Neutrophil (primary cell): ENCODE results near the gene INVS.

Experiments used
- H3K27ac ChIP-seq: fragments of 200-600 bp; sonication (generic); 2 replicates; pipeline ENCODE4 v1.5.1; 2016; ENCODE audit warnings: mild to moderate bottlenecking, moderate library complexity
- H3K27me3 ChIP-seq: fragments of 200-600 bp; sonication (generic); 2 replicates; pipeline ENCODE4 v1.6.0; 2016; ENCODE audit warnings: mild to moderate bottlenecking
- H3K36me3 ChIP-seq: fragments of 200-600 bp; sonication (generic); 2 replicates; pipeline ENCODE4 v1.5.1; 2017
- H3K4me1 ChIP-seq, 2 experiments: fragments of 200-600 bp in 1 of 2; sonication (generic) in 1 of 2; 1 replicate in 1 of 2; 2 replicates in 1 of 2; pipeline versions ENCODE4 v1.5.1 to v1.6.1; 2013 to 2016; ENCODE audit warnings: low read depth in 1 of 2, low read length in 1 of 2, mild to moderate bottlenecking in 1 of 2, moderate library complexity in 1 of 2; ENCODE audit not compliant: control insufficient read depth in 1 of 2, insufficient read depth in 1 of 2
- H3K4me3 ChIP-seq, 2 experiments: fragments of 200-600 bp in 1 of 2; sonication (generic) in 1 of 2; 1 replicate in 1 of 2; 2 replicates in 1 of 2; pipeline ENCODE4 v1.5.1; 2013 to 2016; ENCODE audit warnings: low read depth in 1 of 2, low read length in 1 of 2, mild to moderate bottlenecking in 1 of 2, moderate library complexity in 1 of 2
- H3K9me3 ChIP-seq: fragments of 200-600 bp; sonication (generic); 2 replicates; pipeline ENCODE4 v1.5.1; 2016
- CTCF ChIP-seq: fragments of 200-600 bp; sonication (generic); IDR thresholded peaks from 2 replicates; pipeline ENCODE4 v1.5.1; 2016; ENCODE audit warnings: antibody characterized with exemption

Gene INVS

GRCh38 chr9:100303747-100304146 is 204.7 kb downstream of the INVS start:
- Histone ChIP-seq H3K27ac (no peak overlapping the region), H3K9me3 (no peaks in the 10 kb centered on the region), H3K4me1 (no peaks in the 10 kb centered on the region), H3K36me3 (peaks cover 35% of the 10 kb centered on the region), H3K4me3 (no peak overlapping the region), H3K27me3 (no peaks in the 10 kb centered on the region)
- TF ChIP-seq CTCF: no peak

GRCh38 chr9:100306283-100306682 is 207.2 kb downstream of the INVS start:
- Histone ChIP-seq H3K27me3 (no peaks in the 10 kb centered on the region), H3K9me3 (no peaks in the 10 kb centered on the region), H3K27ac (no peak overlapping the region), H3K36me3 (peaks cover 21% of the 10 kb centered on the region), H3K4me1 (no peaks in the 10 kb centered on the region), H3K4me3 (no peak overlapping the region)
- no peak for TF ChIP-seq CTCF

DNA sequence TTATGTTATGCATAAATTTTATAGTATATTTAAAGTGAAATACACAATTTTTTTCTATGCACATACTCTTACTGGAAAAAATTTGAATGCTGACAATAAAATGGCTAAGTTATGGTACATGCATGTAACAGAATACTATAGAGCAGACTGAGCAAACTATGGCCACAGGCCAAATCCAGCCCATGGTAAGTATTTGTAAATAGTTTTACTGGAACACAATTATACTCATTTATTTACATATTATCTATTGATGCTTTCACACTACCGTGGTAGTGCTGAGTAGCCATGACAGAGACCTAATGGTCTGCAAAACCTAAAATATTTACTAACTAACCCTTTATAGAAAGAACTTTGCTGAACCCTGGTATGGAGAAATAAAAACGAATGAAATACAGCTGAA is 208.0 kb downstream of the INVS start:
- no peak overlapping the region for H3K4me3 ChIP-seq
- no peaks in the 10 kb centered on the region for H3K4me1 ChIP-seq
- H3K27ac ChIP-seq: no peak overlapping the region
- no peak for TF ChIP-seq CTCF
- H3K9me3 ChIP-seq: no peaks in the 10 kb centered on the region
- peaks cover 13% of the 10 kb centered on the region for H3K36me3 ChIP-seq
- no peaks in the 10 kb centered on the region for H3K27me3 ChIP-seq

DNA sequence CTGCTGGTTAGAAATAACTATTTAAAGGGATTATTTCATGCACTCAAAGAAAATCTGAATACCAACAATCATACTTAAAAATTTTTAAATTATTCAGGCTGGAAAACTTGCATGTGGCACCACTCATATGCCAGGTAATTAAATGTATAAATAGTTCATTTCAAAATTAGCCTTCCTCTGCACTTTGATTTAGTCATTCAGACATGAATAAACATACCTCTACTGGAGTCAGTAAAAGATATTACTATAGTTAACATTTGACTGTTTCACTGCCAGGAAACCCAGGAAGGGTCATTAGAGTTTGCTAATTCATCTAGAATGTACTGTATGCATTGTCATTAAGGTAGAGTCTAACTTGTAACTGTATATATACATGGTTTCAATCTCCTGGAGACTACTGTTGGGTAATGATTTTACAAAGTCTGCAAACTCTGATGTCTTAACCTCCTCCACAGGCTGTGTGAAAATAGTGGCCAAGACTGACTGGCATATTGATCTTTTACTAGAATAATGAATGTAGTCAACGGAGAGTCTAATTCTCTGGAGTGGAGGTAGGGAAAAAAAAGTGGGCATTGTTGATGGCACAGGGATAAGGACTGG is 210.0 kb downstream of the INVS start:
- H3K4me1 ChIP-seq: no peaks in the 10 kb centered on the region
- H3K27me3 ChIP-seq: no peaks in the 10 kb centered on the region
- no peak overlapping the region for H3K4me3 ChIP-seq
- no peak overlapping the region for H3K27ac ChIP-seq
- no peak for TF ChIP-seq CTCF
- peaks cover 9% of the 10 kb centered on the region for H3K36me3 ChIP-seq
- H3K9me3 ChIP-seq: no peaks in the 10 kb centered on the region

- peaks cover 9% of the 10 kb centered on the region for H3K36me3 ChIP-seq
Observed at GRCh38 chr9:100309992-100310391, 210.9 kb downstream of the INVS start.

More at GRCh38 chr9:100309992-100310391, 210.9 kb downstream of the INVS start:
- Histone ChIP-seq H3K4me3 (no peak overlapping the region), H3K4me1 (no peaks in the 10 kb centered on the region), H3K27ac (no peak overlapping the region), H3K9me3 (no peaks in the 10 kb centered on the region), H3K27me3 (no peaks in the 10 kb centered on the region)
- TF ChIP-seq CTCF: no peak
